GM10266 (cell line): Measurements from ENCODE around the gene CAD.
"Not testable (repeated sequence)": the region's sequence is repeated elsewhere in the genome, so short reads cannot be mapped to it uniquely, and the experiment has no call there.

Experiments used
- DNase-seq: peaks from one replicate; pipeline ENCODE4 v3.0.0; 2012; ENCODE audit errors: extremely low spot score
- TF ChIP-seq, protein P1 (sequence below): IDR thresholded peaks from 2 replicates; pipeline ENCODE4 v1.5.1; 2012; ENCODE audit warnings: mild to moderate bottlenecking, low read depth; ENCODE audit not compliant: control insufficient read depth, insufficient read depth; ENCODE audit errors: missing control alignments

CAD gene

DNA sequence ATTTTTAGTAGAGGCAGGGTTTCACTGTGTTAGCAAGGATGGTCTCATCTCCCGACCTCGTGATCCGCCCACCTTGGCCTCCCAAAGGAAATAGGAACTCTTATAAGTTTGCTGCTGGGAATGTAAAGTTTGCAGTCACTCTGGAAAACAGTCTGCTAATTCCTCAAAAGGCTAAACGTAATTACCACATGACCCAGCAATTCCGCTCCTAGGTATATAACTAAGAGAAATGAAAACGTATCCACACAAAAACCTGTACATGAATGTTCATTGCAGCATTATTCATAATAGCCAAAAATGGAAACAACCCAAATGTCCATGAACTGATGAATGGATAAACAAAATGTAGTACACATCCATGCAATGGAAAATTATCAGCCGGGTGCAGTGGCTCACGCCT is 27.2 kb upstream of the CAD start:
- TF ChIP-seq, protein P1, sequence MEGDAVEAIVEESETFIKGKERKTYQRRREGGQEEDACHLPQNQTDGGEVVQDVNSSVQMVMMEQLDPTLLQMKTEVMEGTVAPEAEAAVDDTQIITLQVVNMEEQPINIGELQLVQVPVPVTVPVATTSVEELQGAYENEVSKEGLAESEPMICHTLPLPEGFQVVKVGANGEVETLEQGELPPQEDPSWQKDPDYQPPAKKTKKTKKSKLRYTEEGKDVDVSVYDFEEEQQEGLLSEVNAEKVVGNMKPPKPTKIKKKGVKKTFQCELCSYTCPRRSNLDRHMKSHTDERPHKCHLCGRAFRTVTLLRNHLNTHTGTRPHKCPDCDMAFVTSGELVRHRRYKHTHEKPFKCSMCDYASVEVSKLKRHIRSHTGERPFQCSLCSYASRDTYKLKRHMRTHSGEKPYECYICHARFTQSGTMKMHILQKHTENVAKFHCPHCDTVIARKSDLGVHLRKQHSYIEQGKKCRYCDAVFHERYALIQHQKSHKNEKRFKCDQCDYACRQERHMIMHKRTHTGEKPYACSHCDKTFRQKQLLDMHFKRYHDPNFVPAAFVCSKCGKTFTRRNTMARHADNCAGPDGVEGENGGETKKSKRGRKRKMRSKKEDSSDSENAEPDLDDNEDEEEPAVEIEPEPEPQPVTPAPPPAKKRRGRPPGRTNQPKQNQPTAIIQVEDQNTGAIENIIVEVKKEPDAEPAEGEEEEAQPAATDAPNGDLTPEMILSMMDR: no peak
- no peak for DNase-seq

DNA sequence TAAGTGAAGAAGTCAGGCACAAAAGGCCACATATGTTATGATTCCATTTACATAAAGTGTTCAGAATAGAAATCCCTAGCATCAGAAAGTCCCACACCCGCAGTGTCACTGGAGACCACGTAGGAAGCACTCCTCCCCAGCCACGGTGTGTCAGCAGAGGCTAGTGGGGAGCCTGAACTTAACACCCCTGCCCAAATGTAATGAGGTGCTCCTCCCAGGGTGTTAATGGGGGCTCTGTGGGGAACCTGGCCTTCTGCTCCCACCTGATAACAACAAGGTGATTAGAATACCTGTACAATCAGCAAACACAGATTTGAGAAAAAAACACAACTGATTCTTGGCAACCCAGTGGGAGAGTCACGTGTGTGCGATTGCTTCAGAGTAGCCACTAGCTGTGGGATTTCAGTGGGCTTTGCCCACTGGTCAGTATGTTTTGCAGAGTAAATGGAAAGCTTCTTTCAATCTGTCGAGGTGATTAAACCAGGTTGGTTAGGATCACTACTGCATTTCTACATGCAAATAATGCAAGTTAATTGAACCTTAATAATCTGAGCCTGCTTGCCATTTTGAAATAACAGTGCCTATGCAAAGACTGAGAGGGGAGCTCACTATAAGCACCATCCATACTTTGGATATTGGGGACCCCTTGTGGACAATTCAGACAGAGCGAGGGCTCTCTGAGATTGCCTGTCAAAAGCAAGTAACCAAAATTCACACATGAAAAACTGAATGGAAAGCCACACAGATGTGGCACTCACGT is 25.9 kb upstream of the CAD start:
- TF ChIP-seq, protein P1: peak; percentile 64
- DNase-seq: peak; percentile 63

DNA sequence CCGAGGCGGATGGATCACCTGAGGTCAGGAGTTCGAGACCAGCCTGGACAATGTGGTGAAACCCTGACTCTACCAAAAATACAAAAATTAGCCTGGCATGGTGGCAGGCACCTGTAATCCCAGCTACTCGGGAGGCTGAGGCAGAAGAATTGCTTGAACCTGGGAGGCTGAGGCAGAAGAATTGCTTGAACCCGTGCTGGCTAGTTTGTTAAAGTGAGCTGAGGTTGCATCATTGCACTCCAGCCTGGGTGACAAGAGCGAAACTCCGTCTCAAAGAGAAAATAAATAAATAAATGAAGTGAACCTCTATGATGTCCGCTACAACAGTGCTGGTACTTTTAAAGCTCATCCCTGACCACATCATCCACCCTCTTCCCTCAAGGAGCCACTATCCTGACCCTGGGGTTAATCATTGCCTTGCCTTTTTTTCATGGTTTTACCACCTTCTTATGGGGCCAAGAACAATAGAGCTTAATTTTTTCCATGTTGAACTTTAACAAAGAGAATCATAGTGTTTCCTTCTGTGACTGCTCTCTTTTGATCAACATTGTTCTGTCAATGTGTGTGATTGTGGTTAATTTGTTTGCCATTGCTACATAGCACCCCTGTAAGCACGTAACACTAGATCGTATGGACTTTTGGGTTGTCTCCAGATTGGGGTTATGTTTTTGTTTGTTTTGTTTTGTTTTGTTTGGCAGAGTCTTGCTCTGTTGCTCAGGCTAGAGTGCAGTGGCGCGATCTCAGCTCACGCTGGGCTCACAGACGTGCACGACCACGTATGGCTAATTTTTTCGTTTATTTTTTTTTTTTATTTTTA is 22.4 kb upstream of the CAD start:
- no peak for DNase-seq
- TF ChIP-seq, protein P1: no peak

DNA sequence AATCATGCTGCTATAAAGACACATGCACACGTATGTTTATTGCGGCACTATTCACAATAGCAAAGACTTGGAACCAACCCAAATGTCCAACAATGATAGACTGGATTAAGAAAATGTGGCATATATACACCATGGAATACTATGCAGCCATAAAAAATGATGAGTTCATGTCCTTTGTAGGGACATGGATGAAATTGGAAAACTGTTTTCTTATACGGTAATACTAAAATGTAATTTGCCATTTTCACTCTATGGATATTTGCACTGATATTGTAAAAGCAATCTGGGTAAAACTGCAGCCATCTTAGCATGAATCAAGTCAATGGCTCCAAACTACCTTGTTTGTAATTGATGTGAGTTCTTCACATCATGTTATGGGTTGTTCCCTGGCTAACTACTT is 21.4 kb upstream of the CAD start:
- not testable (repeated sequence) for DNase-seq

DNA sequence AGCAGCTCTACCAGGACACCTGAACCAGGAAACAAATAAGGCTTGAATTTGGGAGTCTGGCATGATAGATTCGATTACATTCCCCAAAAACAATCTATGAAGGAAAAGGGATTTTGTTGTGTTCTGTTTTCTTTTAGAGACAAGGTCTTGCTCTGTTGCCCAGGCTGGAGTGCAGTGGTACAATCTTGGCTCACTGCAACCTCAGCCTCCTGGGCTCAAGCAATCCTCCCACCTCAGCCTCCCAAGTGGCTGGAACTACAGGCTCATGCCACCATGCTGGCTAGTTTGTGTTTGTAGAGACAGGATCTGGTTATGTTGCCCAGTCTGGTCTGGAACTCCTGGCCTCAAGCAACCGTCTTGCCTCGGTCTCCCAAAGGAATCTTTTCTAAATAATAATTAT is 19.1 kb upstream of the CAD start:
- DNase-seq: not testable (repeated sequence)

DNA sequence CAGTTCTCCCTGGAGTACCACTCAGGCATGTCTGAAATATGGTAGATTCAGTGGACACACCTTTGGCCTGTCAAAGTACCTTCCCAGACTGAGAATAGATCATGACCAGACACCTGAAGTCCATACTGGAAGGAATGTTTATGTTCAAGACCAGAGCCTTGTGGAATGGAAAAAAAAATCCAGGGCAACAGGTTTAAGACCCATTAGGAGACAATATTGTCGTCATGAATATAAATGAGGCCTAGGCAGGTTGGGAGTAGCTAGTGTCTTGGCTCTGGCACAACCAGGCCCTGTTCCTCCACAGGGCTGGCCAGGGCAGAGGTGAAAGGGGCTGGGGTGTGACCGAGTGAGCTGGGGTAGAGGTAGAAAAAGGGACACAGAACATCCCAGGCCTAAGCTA is 18.5 kb upstream of the CAD start:
- no peak for DNase-seq
- TF ChIP-seq, protein P1: no peak

DNA sequence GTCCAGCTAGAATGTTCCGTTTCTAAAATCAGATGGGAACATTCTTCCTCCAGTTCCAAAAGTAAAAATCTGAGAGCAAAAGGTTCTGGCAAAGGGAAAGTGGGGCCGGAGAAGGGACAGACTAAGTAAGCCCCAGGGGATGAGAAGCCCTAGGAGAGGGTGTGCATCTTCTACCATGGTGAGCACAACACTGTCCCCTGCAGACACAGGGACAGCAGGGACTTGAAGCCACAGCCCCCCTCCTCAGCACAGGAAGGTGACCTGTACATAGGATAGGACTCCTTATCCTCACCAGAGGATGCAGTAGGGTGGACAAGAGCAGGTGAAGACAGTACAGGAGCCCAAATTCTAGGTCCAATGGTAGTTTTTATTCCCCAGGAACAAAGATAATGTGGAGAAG is 17.9 kb upstream of the CAD start:
- TF ChIP-seq, protein P1: no peak
- no peak for DNase-seq

DNA sequence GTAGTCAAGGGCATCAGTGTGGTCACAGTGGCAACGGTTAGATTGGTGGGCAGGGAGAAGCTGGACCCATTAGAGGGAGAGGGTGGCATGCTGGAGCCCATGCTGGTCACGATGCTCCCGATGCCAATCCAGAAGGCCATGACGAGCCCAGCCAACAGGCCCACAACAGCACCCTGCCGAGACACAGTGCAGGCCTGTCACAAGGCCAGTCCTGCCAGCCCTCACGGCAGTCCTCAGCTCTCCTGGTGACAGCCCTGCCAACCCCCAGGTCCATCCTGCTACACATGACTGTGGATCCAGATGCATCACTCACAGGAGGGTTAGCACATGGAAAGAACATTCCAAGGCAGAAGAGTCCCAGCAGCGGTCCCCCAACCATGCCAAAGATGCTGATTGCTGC is 15.5 kb upstream of the CAD start:
- TF ChIP-seq, protein P1: no peak
- DNase-seq: no peak
